GM23248 (cell line): ENCODE data around the gene ITGA11.

Experiments used
- EZH2 ChIP-seq: fragments of 200-600 bp; sonication (generic); IDR thresholded peaks from 2 replicates; pipeline ENCODE4 v1.6.1; 2018; ENCODE audit warnings: antibody characterized with exemption, mild to moderate bottlenecking; ENCODE audit not compliant: insufficient read depth, poor library complexity, severe bottlenecking
- EZH2phosphoT487 ChIP-seq: fragments of 200-600 bp; sonication (generic); IDR thresholded peaks from 2 replicates; pipeline ENCODE4 v1.6.1; 2018; ENCODE audit warnings: antibody characterized with exemption, moderate library complexity, mild to moderate bottlenecking, low read depth; ENCODE audit not compliant: insufficient read depth

DNA sequence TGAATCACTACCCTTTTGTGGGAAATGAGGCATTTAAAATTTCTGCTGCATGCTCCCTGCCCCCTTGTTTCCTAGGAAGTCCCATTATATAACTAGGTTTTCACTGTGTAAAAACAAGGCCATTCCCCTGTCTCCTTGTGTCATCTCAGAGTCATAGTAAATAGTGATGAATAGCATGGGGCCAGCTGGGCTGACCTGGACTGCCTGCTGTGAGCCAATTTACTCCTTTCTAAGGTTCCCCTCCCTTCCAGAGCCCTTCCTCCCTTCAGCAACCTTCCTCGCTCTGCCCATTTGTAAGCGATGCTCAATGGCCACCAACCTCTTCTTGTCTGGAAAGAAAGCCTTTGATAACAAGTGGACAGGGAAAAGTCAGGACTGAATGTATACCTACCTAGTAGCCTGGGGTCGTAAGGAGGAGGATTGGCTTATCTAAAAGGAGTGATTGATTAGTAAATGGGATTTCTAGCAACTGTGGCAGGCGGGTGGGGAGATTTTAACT, 11.7 kb downstream of the ITGA11 start:
- TF ChIP-seq EZH2 (no peak), EZH2phosphoT487 (no peak)
